Transverse colon (tissue), 4 donors: Measurements from ENCODE around the gene WRNIP1. TPM values are rescaled to one million over a fixed set of nuclear protein-coding genes. Genes with fewer than 3 reads are reported as not detected.

Experiments used
- DNase-seq: peaks from one replicate; pipeline ENCODE4 v3.0.0-alpha.2; 2019
- H3K27ac ChIP-seq, 4 donors: fragments of 200-600 bp; sonication (generic); 2 replicates each; pipeline ENCODE4 v1.5.1; 2016 to 2018; ENCODE audit warnings: inconsistent platforms in 4 of 4
- H3K27me3 ChIP-seq: fragments of 200-600 bp; sonication (generic); 2 replicates; pipeline ENCODE4 v1.5.1; 2017; ENCODE audit warnings: inconsistent platforms
- H3K36me3 ChIP-seq, 4 donors: fragments of 200-600 bp; sonication (generic); 2 replicates each; pipeline ENCODE4 v1.5.1; 2017 to 2019; ENCODE audit warnings: inconsistent platforms in 4 of 4
- H3K4me1 ChIP-seq, 4 donors: fragments of 200-600 bp; sonication (generic); 2 replicates each; pipeline ENCODE4 v1.5.1; 2017 to 2020; ENCODE audit warnings: inconsistent platforms in 4 of 4
- H3K4me3 ChIP-seq, 4 donors: fragments of 200-600 bp; sonication (generic); 1 replicate in 1 of 4; 2 replicates in 3 of 4; pipeline versions ENCODE4 v1.5.1 to v1.6.1; 2017 to 2019; ENCODE audit warnings: inconsistent platforms in 4 of 4
- H3K9me3 ChIP-seq, 2 donors: fragments of 200-600 bp; sonication (generic); 2 replicates each; pipeline ENCODE4 v1.5.1; 2017 to 2019; ENCODE audit warnings: inconsistent platforms in 2 of 2
- CTCF ChIP-seq, 5 experiments: fragments of 200-600 bp in 3 of 5; fragments of 450-650 bp in 2 of 5; sonication (generic) in 3 of 5; IDR thresholded peaks; 1 replicate in 2 of 5; 2 replicates in 3 of 5; pipeline ENCODE4 v1.5.1; 2016 to 2017; ENCODE audit warnings: antibody characterized with exemption in 5 of 5, inconsistent platforms in 3 of 5, mild to moderate bottlenecking in 2 of 5, moderate library complexity in 1 of 5
- EP300 ChIP-seq: sonication (generic); formaldehyde crosslinking; IDR thresholded peaks from one replicate; pipeline ENCODE4 v1.6.1; 2017; ENCODE audit warnings: antibody characterized with exemption, low read depth
- POLR2A ChIP-seq: fragments of 450-650 bp; IDR thresholded peaks from one replicate; pipeline ENCODE4 v1.6.1; 2016; ENCODE audit warnings: antibody characterized with exemption, mild to moderate bottlenecking, moderate library complexity
- POLR2AphosphoS5 ChIP-seq, 3 donors: sonication (generic); formaldehyde crosslinking; IDR thresholded peaks; one replicate each; pipeline ENCODE4 v1.6.1; 2016; ENCODE audit warnings: antibody characterized with exemption in 3 of 3
- WGBS, 2 donors: methylation state at CpG; one replicate each; pipeline ENCODE4 v1.1.5; 2018; ENCODE audit warnings: low coverage in 1 of 2; 5-methylcytosine and 5-hydroxymethylcytosine counted together
- in situ Hi-C, 4 donors: fragments of 200-750 bp; cut with MboI; loops; one replicate each; pipeline versions ENCODE4 v1.15.0 to v1.15.1; 2017; ENCODE audit warnings: low sequenced_read_pairs in 3 of 4, low pct_ligation_motif_present in 1 of 4, low pct_unique_long_range_greater_than_20kb in 1 of 4
- intact Hi-C: fragments of 100-400 bp; cut with DNase I; formaldehyde crosslinking; loops from one replicate; pipeline ENCODE4 v1.15.1; 2023; ENCODE audit warnings: low total_unique reads
- total RNA-seq, 4 donors: library from RNA; depleted of rRNA; stranded (reverse); fragments of >200 nt; gene quantifications; one replicate each; pipeline ENCODE4 v1.1.0, GENCODE V29; 2016

Gene WRNIP1
- total RNA-seq, 4 donors from 2014 or later = 58.3 to 105 (median 65.8) TPM

GRCh38 chr6:2792330-2793110, 27.3 kb downstream of the WRNIP1 start:
- no peaks in the 10 kb centered on the region for H3K27me3 ChIP-seq
- in situ Hi-C loops (loop anchor here in 2 of 4 donors (10.0 kb wide), 2 partner anchors 52 to 142 kb away; partner anchors contain the start of gene SERPINB1 (in 2 of the 2)), intact Hi-C loops (loop anchor here (10.0 kb wide), 1 partner anchor 142 kb away; no protein-coding TSS in a partner anchor)
- WGBS, 2 donors = 91 to 95% methylated on average over 9 to 17 of the region's 17 CpGs
- H3K4me1 ChIP-seq = peaks cover 9 to 39% (median 15%) of the 10 kb centered on the region in 4 donors
- DNase-seq = no peak
- no peaks in the 10 kb centered on the region for H3K9me3 ChIP-seq
- H3K4me3 ChIP-seq = no peak overlapping the region
- H3K36me3 ChIP-seq = no peaks in the 10 kb centered on the region
- TF ChIP-seq POLR2A (no peak), CTCF (IDR thresholded peaks at IDR 0.05) (no peak), POLR2AphosphoS5 (IDR thresholded peaks at IDR 0.05) (no peak), EP300 (no peak)
- H3K27ac ChIP-seq = peak overlapping the region; percentile 43 to 82 (median 72)

- peaks cover 9 to 40% (median 15%) of the 10 kb centered on the region in 4 donors for H3K4me1 ChIP-seq
- intact Hi-C loops = loop anchor here (10.0 kb wide), 1 partner anchor 141 kb away; no protein-coding TSS in a partner anchor
- 40 to 63% methylated on average over 1 to 9 of the region's 9 CpGs for WGBS, 2 donors
- no peaks in the 10 kb centered on the region for H3K36me3 ChIP-seq
- DNase-seq = peak; percentile 54
- H3K9me3 ChIP-seq = no peaks in the 10 kb centered on the region
- no peaks in the 10 kb centered on the region for H3K27me3 ChIP-seq
- in situ Hi-C loops = loop anchor here in 2 of 4 donors (10.0 kb wide), 2 partner anchors 51 to 141 kb away; partner anchors contain the start of gene SERPINB1 (in 2 of the 2)
- no peak overlapping the region for H3K4me3 ChIP-seq
- TF ChIP-seq CTCF (IDR thresholded peaks at IDR 0.05) = no peak
- no peak for TF ChIP-seq EP300
- TF ChIP-seq POLR2AphosphoS5 (IDR thresholded peaks at IDR 0.05) = no peak
- TF ChIP-seq POLR2A = no peak
- peak overlapping the region; percentile 19 to 49 (median 34) for H3K27ac ChIP-seq
These were observed 28.4 kb downstream of the WRNIP1 start for GRCh38 chr6:2793534-2794151.

DNA sequence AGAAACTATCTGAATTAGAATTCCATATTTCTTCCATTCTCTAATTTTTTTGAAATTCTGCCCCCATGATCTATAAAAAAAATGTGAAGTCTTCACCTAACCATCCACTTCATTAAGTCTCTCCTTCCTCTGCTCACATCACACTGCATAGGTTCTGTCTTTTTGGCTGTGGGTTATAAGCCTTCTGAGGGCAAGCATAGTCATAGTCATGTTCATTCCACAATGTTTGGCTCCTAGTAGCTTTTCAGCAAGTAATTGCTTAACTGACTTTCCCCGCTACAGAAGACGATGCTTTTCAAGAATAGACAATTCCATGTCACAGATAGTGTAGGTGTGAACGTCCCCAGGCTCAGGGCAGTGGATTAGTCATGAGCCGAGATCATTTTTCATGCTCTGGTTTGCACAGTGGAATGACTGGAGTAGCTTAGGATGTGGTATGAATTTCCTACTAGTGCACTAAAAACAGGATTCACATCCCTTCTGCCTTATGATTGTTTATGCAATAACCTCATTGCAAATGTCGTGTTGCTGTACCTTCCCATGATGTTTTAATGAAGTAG, 29.1 kb downstream of the WRNIP1 start:
- intact Hi-C loops = loop anchor here (10.0 kb wide), 1 partner anchor 141 kb away; no protein-coding TSS in a partner anchor
- in situ Hi-C loops = loop anchor here in 2 of 4 donors (10.0 kb wide), 2 partner anchors 51 to 141 kb away; partner anchors contain the start of gene SERPINB1 (in 2 of the 2)
- H3K4me1 ChIP-seq = peaks cover 9 to 40% (median 15%) of the 10 kb centered on the region in 4 donors

More for the DNA sequence above, 29.1 kb downstream of the WRNIP1 start:
- no peaks in the 10 kb centered on the region for H3K27me3 ChIP-seq
- peak overlapping the region in 1 of 4 donors; percentile 31 for H3K27ac ChIP-seq
- H3K4me3 ChIP-seq = no peak overlapping the region
- WGBS, 2 donors = 93 to 94% methylated on average over 3 to 5 of the region's 5 CpGs
- H3K36me3 ChIP-seq = no peaks in the 10 kb centered on the region
- DNase-seq = no peak
- H3K9me3 ChIP-seq = no peaks in the 10 kb centered on the region
- TF ChIP-seq POLR2AphosphoS5 (IDR thresholded peaks at IDR 0.05) (no peak), POLR2A (no peak), EP300 (no peak), CTCF (IDR thresholded peaks at IDR 0.05) (no peak)
